ENCODE results near the gene WNT1.

DNA sequence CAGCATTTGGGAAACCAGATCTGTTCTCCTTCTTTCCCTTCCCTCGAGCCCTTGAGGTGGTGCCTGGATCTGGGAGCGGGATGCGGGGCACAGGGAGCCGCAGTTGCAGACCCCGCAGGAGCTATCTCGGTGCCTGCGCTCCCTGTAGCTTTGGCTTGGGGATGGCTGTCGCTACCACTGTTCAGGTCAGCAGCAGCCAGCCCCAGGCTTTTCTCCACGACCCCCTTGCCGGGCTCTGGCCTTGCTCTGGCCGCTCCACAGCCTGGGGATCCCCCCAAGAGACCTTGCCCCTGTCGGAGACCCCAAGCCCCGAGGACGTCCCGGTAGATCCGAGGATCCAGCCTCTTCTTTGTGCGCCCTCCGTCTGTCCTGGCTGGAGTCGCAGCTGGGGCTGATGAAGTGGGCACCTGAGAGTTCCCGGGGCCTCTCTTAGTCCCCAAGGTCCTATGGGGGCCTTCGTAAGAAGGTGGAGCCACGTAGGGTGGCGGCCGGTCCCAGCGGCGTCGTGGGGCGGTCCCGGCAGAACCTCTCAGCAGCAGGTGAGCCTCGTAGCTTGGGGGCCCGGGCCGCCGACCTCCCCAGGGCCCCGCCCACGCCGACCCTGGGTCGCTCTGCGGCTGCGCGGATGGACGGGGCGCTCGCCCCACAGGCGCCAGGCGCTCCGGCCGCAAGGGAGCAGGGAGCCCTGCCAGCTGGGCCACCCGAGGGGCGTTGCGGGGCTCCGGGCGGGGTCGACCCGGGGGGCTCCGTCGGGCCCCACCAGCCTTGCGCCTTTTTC is 19.8 kb downstream of the WNT1 start:
- TF ChIP-seq, protein P1, sequence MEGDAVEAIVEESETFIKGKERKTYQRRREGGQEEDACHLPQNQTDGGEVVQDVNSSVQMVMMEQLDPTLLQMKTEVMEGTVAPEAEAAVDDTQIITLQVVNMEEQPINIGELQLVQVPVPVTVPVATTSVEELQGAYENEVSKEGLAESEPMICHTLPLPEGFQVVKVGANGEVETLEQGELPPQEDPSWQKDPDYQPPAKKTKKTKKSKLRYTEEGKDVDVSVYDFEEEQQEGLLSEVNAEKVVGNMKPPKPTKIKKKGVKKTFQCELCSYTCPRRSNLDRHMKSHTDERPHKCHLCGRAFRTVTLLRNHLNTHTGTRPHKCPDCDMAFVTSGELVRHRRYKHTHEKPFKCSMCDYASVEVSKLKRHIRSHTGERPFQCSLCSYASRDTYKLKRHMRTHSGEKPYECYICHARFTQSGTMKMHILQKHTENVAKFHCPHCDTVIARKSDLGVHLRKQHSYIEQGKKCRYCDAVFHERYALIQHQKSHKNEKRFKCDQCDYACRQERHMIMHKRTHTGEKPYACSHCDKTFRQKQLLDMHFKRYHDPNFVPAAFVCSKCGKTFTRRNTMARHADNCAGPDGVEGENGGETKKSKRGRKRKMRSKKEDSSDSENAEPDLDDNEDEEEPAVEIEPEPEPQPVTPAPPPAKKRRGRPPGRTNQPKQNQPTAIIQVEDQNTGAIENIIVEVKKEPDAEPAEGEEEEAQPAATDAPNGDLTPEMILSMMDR (IDR thresholded peaks at IDR 0.05) = no peak
- TF ChIP-seq POLR2A (IDR thresholded peaks at IDR 0.05) = no peak
